ENCODE measurements around the gene GAS7. TPM values are rescaled to one million over a fixed set of nuclear protein-coding genes. Genes with fewer than 3 reads are reported as not detected.
"Not testable (repeated sequence)": the region's sequence is repeated elsewhere in the genome, so short reads cannot be mapped to it uniquely, and the experiment has no call there.

GAS7 gene
- total and polyA plus RNA-seq, 2 of the 13 experiments (the other 11 are each of a cell fraction or from before 2014, with no cell fraction given): 1.0 to 5.2 TPM

- TF ChIP-seq ZHX2 (IDR thresholded peaks at IDR 0.05; ENCODE audit: low read depth) (no peak), ZHX2 (CRISPR knock-in tag; IDR thresholded peaks at IDR 0.05; ENCODE audit: borderline replicate concordance) (no peak), SMAD3 (CRISPR knock-in tag; IDR thresholded peaks at IDR 0.05) (no peak), ZFP1 (CRISPR knock-in tag; IDR thresholded peaks at IDR 0.05) (no peak), MLX (CRISPR knock-in tag; IDR thresholded peaks at IDR 0.05) (no peak), ZNF3 (CRISPR knock-in tag; IDR thresholded peaks at IDR 0.05) (no peak)
Measured at GRCh38 chr17:10096596-10096995, 101.8 kb downstream of the GAS7 start (continued).

- FAIRE-seq; H3K79me2 ChIP-seq (ENCODE audit: insufficient read depth, low read length); BruUV-seq (replicated peaks); H4K20me1 ChIP-seq (ENCODE audit: insufficient read depth, low read length); H3K4me1 ChIP-seq (ENCODE audit: insufficient read depth, low read length); CTCF ChIA-PET (ENCODE audit: low intra/inter-chr PET ratio, low total read pairs); in situ Hi-C loops (cut with HindIII; ENCODE audit: extremely low pct_ligation_motif_present, low pct_unique_long_range_greater_than_20kb); H3K9ac ChIP-seq (ENCODE audit: insufficient read depth, low read depth, low read length); DNase-seq (ENCODE audit: low spot score); H3K9me3 ChIP-seq (ENCODE audit: low read length); intact Hi-C loops (cut with micrococcal nuclease; ENCODE audit: unreplicated experiment); H3K4me3 ChIP-seq (replicated peaks in 1 of 3; ENCODE audit: insufficient read depth in 1 of 3, low read depth in 2 of 3, low read length in 3 of 3); POLR2A ChIA-PET; H3K4me2 ChIP-seq (ENCODE audit: low read depth, low read length); H3K27ac ChIP-seq (ENCODE audit: extremely low read length, insufficient read depth, low read length); H2AFZ ChIP-seq (ENCODE audit: low read length); H3K36me3 ChIP-seq (replicated peaks in 1 of 2; ENCODE audit: control insufficient read depth in 1 of 2, insufficient read depth in 2 of 2, low read length in 2 of 2); ATAC-seq: not testable (repeated sequence)
- peaks cover 4 to 18% of the 10 kb centered on the region in 2 experiments; a peak in 4 of 5 replicates for H3K27me3 ChIP-seq (ENCODE audit: control insufficient read depth in 1 of 2, insufficient read depth in 2 of 2, low read length in 2 of 2)
- 0% methylated on average over 2 of the region's 8 CpGs for WGBS (ENCODE audit: low lambda C conversion rate)
Measured at GRCh38 chr17:10095295-10095694, 103.1 kb downstream of the GAS7 start.
